GM11168 (cell line): ENCODE results near the gene MGAT5.

Experiments used
- in situ Hi-C: fragments of 300-500 bp; cut with MboI; formaldehyde crosslinking; loops from one replicate; pipeline ENCODE4 v1.12.0; 2022; ENCODE audit warnings: low sequenced_read_pairs; ENCODE audit not compliant: unreplicated experiment

MGAT5 gene

DNA sequence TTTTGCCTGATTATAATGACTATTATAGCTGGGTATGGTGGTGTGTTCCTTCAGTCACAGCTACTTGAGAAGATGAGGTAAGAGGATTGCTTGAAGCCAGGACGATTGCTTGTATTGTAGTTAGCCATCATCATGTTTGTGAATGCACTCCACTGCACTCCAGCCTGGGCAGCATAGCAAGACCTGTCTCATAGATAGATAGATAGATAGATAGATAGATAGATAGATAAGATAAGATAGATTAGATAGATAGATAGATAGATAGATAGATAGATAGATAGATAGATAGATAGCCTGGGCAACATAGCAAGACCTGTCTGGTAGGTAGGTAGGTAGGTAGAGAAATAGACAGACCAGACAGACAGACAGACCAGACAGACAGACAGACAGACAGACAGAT is 127.3 kb downstream of the MGAT5 start:
- in situ Hi-C loops: no loop called here

DNA sequence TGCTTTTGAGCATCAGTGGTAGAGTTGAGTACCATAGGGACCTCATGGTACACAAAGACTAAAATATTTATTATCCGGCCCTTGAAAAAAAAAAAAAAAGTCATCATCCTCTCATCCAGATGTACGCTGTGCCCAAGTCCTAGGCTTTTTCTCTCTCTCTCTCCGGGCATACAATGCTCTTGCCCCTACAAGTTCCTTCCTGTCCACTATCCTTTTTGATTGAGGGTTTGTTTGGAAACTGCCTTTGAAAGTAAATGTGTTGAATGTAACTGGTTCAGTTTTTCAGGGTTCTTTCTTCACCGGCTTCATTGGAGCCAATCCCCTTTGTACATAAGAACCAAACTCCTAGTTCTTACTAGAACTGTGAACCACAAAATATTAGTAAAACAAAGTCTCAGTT is 130.3 kb downstream of the MGAT5 start:
- in situ Hi-C loops: no loop called here

DNA sequence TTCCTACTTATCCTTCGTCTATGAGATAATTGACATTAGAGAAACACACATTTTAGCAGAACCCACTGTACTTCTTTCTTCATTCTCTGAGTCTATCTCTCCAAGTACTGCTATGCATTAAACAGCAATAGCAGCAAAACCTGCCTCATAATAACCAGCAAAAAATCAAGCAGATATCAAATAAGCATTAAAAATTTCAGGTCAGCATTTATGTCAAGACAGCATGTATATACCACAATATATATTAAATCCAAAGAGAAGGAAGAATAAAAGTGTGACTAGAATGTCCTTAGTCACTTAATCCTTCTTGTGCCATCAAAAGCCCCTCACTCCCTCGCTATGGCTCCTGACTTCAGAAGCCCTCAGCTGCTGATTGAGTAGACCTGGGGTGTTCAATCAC is 131.3 kb downstream of the MGAT5 start:
- in situ Hi-C loops: no loop called here

- in situ Hi-C loops: no loop called here
Measured at GRCh38 chr2:134386310-134386709, 132.4 kb downstream of the MGAT5 start.

DNA sequence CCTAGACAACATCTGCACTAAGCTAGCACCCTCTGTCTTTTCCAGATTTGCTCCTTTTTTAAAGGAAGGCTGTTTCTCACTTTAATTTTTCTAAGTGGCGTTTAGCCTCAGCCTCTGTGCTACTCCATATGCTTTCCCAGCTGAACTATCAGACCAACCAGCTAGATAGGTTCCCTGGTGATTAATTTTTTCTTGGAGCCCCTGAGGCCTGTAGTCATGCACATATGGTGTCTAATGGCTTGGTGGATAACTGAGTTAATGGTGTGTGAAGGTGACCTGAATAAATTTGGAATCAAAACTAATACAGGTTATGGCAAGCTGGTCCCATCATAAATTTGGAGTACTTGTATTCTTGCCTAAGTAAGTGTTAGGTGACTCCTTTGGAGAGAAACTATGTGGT is 135.5 kb downstream of the MGAT5 start:
- in situ Hi-C loops: no loop called here

DNA sequence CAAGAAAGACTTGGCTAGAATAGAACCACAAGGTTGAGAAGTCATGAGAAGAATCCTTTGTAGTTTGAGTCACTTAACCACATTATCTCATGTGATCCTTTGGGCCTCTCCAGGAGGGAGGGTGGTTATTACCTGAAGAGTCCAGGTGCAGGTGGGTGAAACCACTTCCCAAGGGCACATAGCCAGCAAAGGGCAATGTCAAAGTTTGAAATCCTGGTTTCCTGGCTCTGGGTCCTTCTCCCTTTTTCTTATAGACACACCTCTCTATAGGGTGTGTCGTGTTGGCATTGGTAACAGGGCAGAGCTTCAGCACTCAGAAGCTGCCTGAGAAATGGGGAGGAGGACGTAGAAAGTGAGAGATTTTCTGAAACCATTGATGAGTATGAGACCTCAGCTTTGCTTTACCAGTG is 137.9 kb downstream of the MGAT5 start:
- in situ Hi-C loops: no loop called here

GRCh38 chr2:134392442-134393074 is 138.7 kb downstream of the MGAT5 start:
- in situ Hi-C loops: no loop called here

- in situ Hi-C loops: no loop called here
Measured at GRCh38 chr2:134393075-134393461, 139.2 kb downstream of the MGAT5 start.

GRCh38 chr2:134395779-134396178 is 141.9 kb downstream of the MGAT5 start:
- in situ Hi-C loops: no loop called here

GRCh38 chr2:134396493-134396892 is 142.6 kb downstream of the MGAT5 start:
- in situ Hi-C loops: no loop called here

DNA sequence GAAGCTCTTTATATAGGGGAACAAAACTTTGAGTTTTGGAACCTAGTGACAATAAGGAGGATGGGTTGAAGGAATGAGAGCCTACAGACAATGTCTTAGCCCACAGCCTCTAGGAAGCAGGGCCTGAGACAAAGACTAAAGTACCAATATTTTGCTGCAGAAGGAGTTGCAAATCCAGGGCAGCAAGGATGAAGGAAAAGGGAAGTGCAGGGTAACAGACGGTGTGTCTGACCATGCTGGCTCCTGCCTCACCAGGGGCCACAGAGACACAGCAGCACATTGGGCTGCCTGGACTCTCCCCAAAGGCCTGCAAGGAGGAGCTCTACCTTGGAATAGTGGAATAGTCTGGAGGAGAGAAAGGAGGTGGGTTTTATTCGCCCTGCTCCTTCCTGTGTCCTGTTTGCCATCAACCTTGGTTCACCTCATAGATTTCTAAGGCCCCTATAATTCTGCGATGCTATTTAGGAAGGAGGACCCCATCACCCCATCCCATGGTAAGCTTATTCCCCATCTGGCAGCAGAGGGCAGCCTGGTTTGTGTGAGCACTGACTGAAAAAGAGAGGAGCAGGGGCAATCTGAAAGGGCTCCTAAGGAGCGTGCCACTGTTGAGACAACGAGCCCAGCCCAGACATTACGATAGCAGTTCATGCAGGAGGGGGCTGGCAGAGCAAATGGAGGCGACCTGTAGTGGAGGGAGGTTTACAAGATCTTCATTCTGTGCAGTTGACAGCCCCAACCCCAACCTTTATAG is 143.4 kb downstream of the MGAT5 start:
- in situ Hi-C loops: no loop called here

DNA sequence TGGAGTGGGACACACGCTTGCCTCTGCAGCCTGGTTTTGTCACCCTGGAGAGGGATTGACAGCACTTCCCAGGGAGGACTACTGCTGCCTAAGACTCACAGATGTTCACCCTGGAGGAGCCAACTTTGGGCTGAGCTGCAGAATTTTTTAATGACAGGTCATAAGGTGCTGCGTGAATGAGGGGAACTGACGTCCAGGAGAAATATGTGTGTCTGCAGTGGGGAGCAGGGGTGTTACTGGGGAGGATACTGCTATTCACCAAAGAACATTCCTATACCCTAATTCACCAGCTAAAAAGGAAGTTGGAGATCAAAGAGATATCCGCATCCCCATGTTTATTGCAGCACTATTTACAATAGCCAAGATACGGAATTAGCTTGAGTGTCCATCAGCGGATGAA is 144.4 kb downstream of the MGAT5 start:
- in situ Hi-C loops: no loop called here

DNA sequence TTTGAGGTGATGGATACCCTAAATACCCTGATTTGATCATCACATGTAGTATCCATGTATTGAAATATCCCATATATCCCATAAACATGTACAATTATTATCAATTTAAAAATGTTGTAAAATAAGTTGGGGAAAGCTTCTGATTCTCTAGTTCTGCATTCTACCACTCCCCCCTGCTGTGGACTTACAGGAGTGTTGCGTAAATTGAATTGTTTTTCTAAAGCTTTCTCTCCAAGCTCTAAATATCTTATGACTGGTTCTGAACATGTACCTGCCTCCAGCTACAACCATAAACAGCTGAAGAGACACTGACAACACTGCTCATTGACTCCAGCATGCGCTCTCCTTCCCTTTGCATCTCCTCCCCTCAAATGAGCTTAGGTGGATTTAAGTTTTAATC is 145.2 kb downstream of the MGAT5 start:
- in situ Hi-C loops: no loop called here

GRCh38 chr2:134401081-134401497 is 147.2 kb downstream of the MGAT5 start:
- in situ Hi-C loops: no loop called here

GRCh38 chr2:134401789-134402188 is 147.9 kb downstream of the MGAT5 start:
- in situ Hi-C loops: no loop called here

GRCh38 chr2:134402410-134402809 is 148.5 kb downstream of the MGAT5 start:
- in situ Hi-C loops: no loop called here

- in situ Hi-C loops: no loop called here
Measured at GRCh38 chr2:134405611-134406081, 151.8 kb downstream of the MGAT5 start.

DNA sequence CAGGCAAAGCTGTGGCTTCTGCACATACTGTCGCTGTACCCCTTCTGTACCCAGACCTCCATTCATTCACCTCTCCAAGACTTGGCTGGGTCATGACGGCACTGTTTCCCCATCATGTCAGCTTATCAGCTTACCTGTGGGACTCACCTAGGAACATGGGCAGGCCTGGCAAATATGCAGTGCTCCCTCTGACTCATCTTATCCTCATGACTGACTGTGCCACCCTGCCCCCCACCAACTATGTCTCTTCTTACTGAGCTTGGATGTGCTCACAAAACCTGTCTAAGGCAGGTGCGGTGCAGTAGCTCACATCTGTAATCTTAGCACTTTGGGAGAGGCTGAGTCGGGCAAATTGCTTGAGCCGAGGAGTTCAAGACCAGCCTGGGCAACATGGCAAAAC is 152.4 kb downstream of the MGAT5 start:
- in situ Hi-C loops: no loop called here

- in situ Hi-C loops: no loop called here
Measured at GRCh38 chr2:134406736-134407135, 152.9 kb downstream of the MGAT5 start.

DNA sequence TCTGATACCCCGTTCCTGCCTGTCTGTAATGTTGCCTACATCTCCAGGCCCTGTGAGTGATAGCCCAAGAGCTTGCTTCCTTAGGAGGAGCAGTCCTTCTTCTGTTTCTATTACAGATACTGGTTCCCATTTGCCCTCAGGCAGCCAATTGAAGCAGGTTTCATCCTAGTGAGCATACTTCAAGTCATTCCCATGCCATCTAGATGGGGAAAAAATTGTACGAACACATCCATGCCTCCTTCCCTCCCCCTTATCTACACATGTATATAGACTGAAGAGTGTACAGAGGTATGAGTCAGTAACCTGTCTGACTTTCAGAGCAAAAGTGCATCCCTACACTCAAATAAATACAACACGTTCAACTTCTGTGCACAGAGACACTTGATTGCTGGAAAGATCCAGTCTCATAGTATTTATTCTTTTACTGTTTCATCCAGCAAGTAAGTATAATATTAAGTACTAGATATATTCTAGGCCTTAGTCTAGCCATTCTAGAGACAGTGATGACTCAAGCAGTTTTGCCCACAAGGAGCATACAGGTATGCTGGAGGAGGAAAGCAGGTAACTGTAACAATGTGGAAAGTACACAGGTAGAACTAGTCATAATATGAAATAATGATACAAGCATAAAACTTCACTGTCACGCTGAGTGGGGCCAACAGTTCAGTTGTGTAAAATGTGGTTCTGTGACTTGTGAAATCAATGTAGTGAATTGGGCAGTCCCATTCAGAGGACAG is 153.4 kb downstream of the MGAT5 start:
- in situ Hi-C loops: no loop called here

GRCh38 chr2:134408386-134408785 is 154.5 kb downstream of the MGAT5 start:
- in situ Hi-C loops: no loop called here
